Stimulated activated naive CD8-positive, alpha-beta T cell treated with anti-CD3 and anti-CD28 coated beads, Interleukin-15, Interleukin-2, amounts not matched to agents 100 ng/mL and 50 ng/mL, for 24 hours (primary cell): ENCODE results near the gene POMGNT2.

Experiments
- H3K27ac Mint-ChIP-seq: one replicate; pipeline ENCODE4 v1.8.0; 2021; ENCODE audit warnings: mild to moderate bottlenecking, mixed read lengths
- H3K27me3 Mint-ChIP-seq: one replicate; pipeline ENCODE4 v1.8.0; 2021; ENCODE audit warnings: mixed read lengths
- H3K36me3 Mint-ChIP-seq: one replicate; pipeline ENCODE4 v1.8.0; 2021; ENCODE audit warnings: low read depth, mixed read lengths
- H3K4me1 Mint-ChIP-seq: one replicate; pipeline ENCODE4 v1.8.0; 2021; ENCODE audit warnings: low read depth, mixed read lengths
- H3K4me3 Mint-ChIP-seq: one replicate; pipeline ENCODE4 v1.8.0; 2021; ENCODE audit warnings: mild to moderate bottlenecking, mixed read lengths
- H3K9me3 Mint-ChIP-seq: one replicate; pipeline ENCODE4 v1.8.0; 2021; ENCODE audit warnings: mixed read lengths

The POMGNT2 gene

GRCh38 chr3:43031889-43032545, 73.9 kb downstream of the POMGNT2 start:
- Mint-ChIP-seq H3K9me3 (no peaks in the 10 kb centered on the region), H3K27me3 (no peaks in the 10 kb centered on the region), H3K4me3 (no peak overlapping the region), H3K4me1 (no peaks in the 10 kb centered on the region), H3K36me3 (no peaks in the 10 kb centered on the region), H3K27ac (no peak overlapping the region)

- no peaks in the 10 kb centered on the region for H3K36me3 Mint-ChIP-seq
- no peak overlapping the region for H3K27ac Mint-ChIP-seq
- no peaks in the 10 kb centered on the region for H3K9me3 Mint-ChIP-seq
- H3K4me1 Mint-ChIP-seq, result no peaks in the 10 kb centered on the region
- H3K27me3 Mint-ChIP-seq, result no peaks in the 10 kb centered on the region
- H3K4me3 Mint-ChIP-seq, result no peak overlapping the region
Measured at GRCh38 chr3:43031485-43031884, 74.4 kb downstream of the POMGNT2 start.

- no peaks in the 10 kb centered on the region for H3K36me3 Mint-ChIP-seq
- no peak overlapping the region for H3K4me3 Mint-ChIP-seq
- no peaks in the 10 kb centered on the region for H3K27me3 Mint-ChIP-seq
- H3K27ac Mint-ChIP-seq, result no peak overlapping the region
- H3K4me1 Mint-ChIP-seq, result peaks cover 5% of the 10 kb centered on the region
- H3K9me3 Mint-ChIP-seq, result no peaks in the 10 kb centered on the region
Measured at GRCh38 chr3:43030162-43030935, 75.5 kb downstream of the POMGNT2 start.
